Naive thymus-derived CD8-positive, alpha-beta T cell (primary cell): Measurements from ENCODE around the gene KIF3B. TPM values are rescaled to one million over a fixed set of nuclear protein-coding genes. Genes with fewer than 3 reads are reported as not detected.
"Not testable (repeated sequence)": the region's sequence is repeated elsewhere in the genome, so short reads cannot be mapped to it uniquely, and the experiment has no call there.

ENCODE experiments used
- ATAC-seq, 2 donors: fragments of 150-1000 bp; cut with Tn5 transposase in 1 of 2; sonication (Bioruptor Pico), chemical (Tn5 transposase) in 1 of 2; 1 replicate in 1 of 2; 2 replicates in 1 of 2; pipeline ENCODE4 v1.10.0; 2021; ENCODE audit warnings: mild to moderate bottlenecking in 2 of 2, moderate library complexity in 2 of 2
- POLR2A ChIA-PET: fragments of 350-600 bp; sonication (Branson Sonifier 250); formaldehyde crosslinking; loops from one replicate; lab custom pipeline; 2021; ENCODE audit warnings: antibody characterized with exemption; lab: Charles Lee
- DNase-seq, 10 donors: peaks; one replicate each; pipeline versions ENCODE4 v3.0.0 to v3.0.0-alpha.2; 2020 to 2022
- H3K27ac Mint-ChIP-seq, 10 donors: one replicate each; pipeline ENCODE4 v1.8.0; 2020 to 2022; ENCODE audit warnings: mild to moderate bottlenecking in 10 of 10, mixed read lengths in 10 of 10, moderate library complexity in 4 of 10, inconsistent platforms in 1 of 10
- H3K27me3 Mint-ChIP-seq, 5 donors: one replicate each; pipeline ENCODE4 v1.8.0; 2021 to 2022; ENCODE audit warnings: mixed read lengths in 5 of 5
- H3K36me3 Mint-ChIP-seq, 3 donors: one replicate each; pipeline ENCODE4 v1.8.0; 2020 to 2022; ENCODE audit warnings: mixed read lengths in 3 of 3, mild to moderate bottlenecking in 2 of 3, inconsistent platforms in 1 of 3
- H3K4me1 Mint-ChIP-seq, 4 donors: one replicate each; pipeline ENCODE4 v1.8.0; 2021 to 2022; ENCODE audit warnings: mixed read lengths in 4 of 4
- H3K4me3 Mint-ChIP-seq, 10 donors: one replicate each; pipeline ENCODE4 v1.8.0; 2020 to 2022; ENCODE audit warnings: mild to moderate bottlenecking in 10 of 10, mixed read lengths in 10 of 10, moderate library complexity in 6 of 10, inconsistent platforms in 1 of 10
- H3K9me3 Mint-ChIP-seq, 9 donors: one replicate each; pipeline ENCODE4 v1.8.0; 2020 to 2022; ENCODE audit warnings: mixed read lengths in 9 of 9, mild to moderate bottlenecking in 3 of 9, inconsistent platforms in 1 of 9, moderate library complexity in 1 of 9
- polyA plus RNA-seq, 3 donors: library from polyadenylated mRNA; unstranded; fragments of 300-500 nt; fragmentation: Illumina TruSeq; gene quantifications; one replicate each; pipeline ENCODE4 v1.2.3, GENCODE V29; 2021
- total RNA-seq, 8 experiments: library from RNA in 2 of 8; stranded (reverse) in 2 of 8; gene quantifications; one replicate each; pipeline ENCODE4 v1.2.3 and lab custom pipeline; 2021 to 2026

The KIF3B gene
- total and polyA plus RNA-seq, 5 experiments from 2014 or later: 2.2 to 11.4 (median 3.2) TPM

DNA sequence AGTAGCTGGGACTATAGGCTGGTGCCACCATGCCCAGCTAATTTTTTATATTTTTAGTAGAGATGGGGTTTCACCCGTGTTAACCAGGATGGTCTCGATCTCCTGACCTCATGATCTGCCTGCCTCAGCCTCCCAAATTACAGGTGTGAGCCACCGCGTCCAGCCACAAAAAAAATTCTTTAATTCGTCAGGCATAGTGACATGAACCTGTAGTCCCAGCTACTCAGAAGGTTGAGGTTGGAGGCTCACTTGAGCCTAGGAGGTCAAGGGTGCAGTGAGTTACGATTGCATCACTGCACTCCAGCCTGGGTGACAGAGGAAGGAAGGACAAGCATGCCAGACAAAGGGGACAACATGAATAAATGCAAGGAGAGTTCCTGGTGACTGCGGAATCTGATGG lies 61.2 kb downstream of the KIF3B start:
- POLR2A ChIA-PET: no interaction called here
- Mint-ChIP-seq H3K36me3 (peaks cover 0 to 13% (median 0%) of the 10 kb centered on the region in 3 donors), H3K27ac (peak overlapping the region in 2 of 10 donors; percentile 13 to 41), H3K27me3 (no peaks in the 10 kb centered on the region), H3K4me1 (peaks cover 3 to 17% (median 7%) of the 10 kb centered on the region in 4 donors), H3K9me3 (no peaks in the 10 kb centered on the region), H3K4me3 (no peak overlapping the region)
- DNase-seq (no peak), ATAC-seq (no peak)

GRCh38 chr20:32339116-32339515 lies 61.7 kb downstream of the KIF3B start:
- Mint-ChIP-seq H3K27me3 (no peaks in the 10 kb centered on the region), H3K27ac (peak overlapping the region in 1 of 10 donors; percentile 14), H3K9me3 (no peaks in the 10 kb centered on the region), H3K4me1 (peaks cover 3 to 12% (median 6%) of the 10 kb centered on the region in 4 donors), H3K4me3 (no peak overlapping the region), H3K36me3 (peaks cover 0 to 10% (median 0%) of the 10 kb centered on the region in 3 donors)
- no peak for DNase-seq
- ATAC-seq: no peak
- POLR2A ChIA-PET: no interaction called here

- H3K36me3 Mint-ChIP-seq, H3K27me3 Mint-ChIP-seq, DNase-seq, ATAC-seq, H3K4me3 Mint-ChIP-seq, POLR2A ChIA-PET, H3K9me3 Mint-ChIP-seq, H3K4me1 Mint-ChIP-seq: not testable (repeated sequence)
- peak overlapping the region in 1 of 10 donors; percentile 43 for H3K27ac Mint-ChIP-seq
Observed at GRCh38 chr20:32341053-32341452, 63.6 kb downstream of the KIF3B start.

DNA sequence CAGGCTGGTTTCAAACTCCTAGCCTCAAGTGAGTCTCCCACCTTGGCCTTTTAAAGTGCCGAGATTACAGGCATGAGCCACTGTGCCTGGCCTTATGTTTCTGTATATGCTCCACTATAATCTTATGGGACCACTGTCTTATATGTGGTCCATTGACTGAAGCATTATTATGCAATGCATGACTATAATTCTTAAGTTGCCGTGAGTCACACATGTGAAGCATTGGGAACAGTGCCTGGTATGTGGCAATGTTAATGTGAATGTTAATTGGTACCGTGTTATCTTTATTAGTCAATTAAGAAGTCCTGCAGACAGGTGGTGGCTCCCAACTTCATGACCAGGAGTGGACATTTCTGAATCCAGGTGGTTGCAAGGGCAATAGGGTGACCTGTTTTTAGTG lies 66.0 kb downstream of the KIF3B start:
- no peak overlapping the region for H3K4me3 Mint-ChIP-seq
- no peaks in the 10 kb centered on the region for H3K27me3 Mint-ChIP-seq
- ATAC-seq (no peak), DNase-seq (no peak)
- H3K36me3 Mint-ChIP-seq: no peaks in the 10 kb centered on the region
- POLR2A ChIA-PET: interaction anchor here (0.6 to 0.7 kb wide), 2 partner anchors 102 to 1754 kb away, joined by 4 to 9 read pairs; no protein-coding TSS in a partner anchor
- H3K9me3 Mint-ChIP-seq: no peaks in the 10 kb centered on the region
- no peaks in the 10 kb centered on the region for H3K4me1 Mint-ChIP-seq
- no peak overlapping the region for H3K27ac Mint-ChIP-seq

DNA sequence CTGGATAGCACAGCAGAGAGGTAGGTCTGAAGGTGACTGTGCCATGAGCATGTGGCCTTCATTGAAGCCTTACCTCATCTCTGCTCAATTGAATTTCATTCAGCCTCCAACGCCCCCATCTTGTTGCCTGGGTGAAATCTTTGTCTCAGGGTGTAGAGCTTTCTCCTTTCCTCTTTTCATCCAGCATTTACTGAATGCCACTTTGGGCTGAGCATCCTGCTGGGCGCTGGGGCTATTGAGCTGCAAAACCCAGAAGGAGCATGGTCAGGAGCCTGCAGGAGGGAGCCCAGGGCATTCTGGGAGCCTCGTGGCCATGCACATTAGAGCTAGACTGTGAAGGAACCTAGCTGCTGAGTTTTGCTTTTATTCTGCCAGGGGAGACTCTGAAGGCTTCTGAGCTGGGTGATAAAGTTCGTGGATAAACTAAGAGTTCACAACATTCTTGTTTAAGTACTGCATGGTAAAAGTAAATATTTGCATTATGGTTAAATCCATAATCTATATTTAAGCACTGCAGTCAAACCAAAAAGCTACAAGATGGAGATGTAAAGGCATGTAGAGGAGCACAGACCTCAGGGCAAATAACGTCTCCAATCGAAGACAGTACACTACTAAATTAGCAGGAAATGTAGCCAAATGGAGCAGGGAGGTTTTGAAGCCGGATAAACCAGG lies 67.5 kb downstream of the KIF3B start:
- Mint-ChIP-seq H3K27ac (peak overlapping the region in 1 of 10 donors; percentile 0), H3K4me1 (peaks cover 0 to 2% (median 1%) of the 10 kb centered on the region in 4 donors), H3K9me3 (no peaks in the 10 kb centered on the region), H3K36me3 (peaks cover 0 to 2% (median 0%) of the 10 kb centered on the region in 3 donors), H3K4me3 (no peak overlapping the region), H3K27me3 (no peaks in the 10 kb centered on the region)
- POLR2A ChIA-PET: no interaction called here
- ATAC-seq (no peak), DNase-seq (no peak)

DNA sequence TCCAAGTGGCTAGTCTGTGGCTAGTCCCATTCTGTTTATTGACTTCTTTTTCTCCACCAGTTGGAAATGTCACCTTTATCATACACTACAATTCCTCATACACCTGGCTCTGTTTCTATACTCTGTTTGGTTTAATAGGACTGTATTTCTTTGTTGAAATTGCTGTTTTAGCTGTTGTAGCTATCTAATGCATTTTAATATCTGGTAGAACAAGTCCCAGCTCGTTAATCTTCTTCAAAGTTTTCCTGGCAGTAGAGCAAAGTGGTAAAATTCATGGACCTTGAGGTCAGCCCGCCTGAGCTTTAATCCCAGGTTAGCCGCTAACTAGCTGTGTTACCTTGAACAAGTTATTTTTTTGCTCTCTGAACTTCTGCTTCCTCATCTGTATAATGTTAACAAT lies 70.8 kb downstream of the KIF3B start:
- Mint-ChIP-seq H3K36me3 (peaks cover 0 to 2% (median 0%) of the 10 kb centered on the region in 3 donors), H3K4me3 (no peak overlapping the region), H3K27ac (no peak overlapping the region), H3K4me1 (peaks cover 0 to 4% (median 3%) of the 10 kb centered on the region in 4 donors), H3K27me3 (no peaks in the 10 kb centered on the region), H3K9me3 (no peaks in the 10 kb centered on the region)
- ATAC-seq (no peak), DNase-seq (no peak)
- POLR2A ChIA-PET: no interaction called here

- Mint-ChIP-seq H3K27me3 (no peaks in the 10 kb centered on the region), H3K9me3 (no peaks in the 10 kb centered on the region)
Observed at GRCh38 chr20:32350421-32350820, 73.0 kb downstream of the KIF3B start.

DNA sequence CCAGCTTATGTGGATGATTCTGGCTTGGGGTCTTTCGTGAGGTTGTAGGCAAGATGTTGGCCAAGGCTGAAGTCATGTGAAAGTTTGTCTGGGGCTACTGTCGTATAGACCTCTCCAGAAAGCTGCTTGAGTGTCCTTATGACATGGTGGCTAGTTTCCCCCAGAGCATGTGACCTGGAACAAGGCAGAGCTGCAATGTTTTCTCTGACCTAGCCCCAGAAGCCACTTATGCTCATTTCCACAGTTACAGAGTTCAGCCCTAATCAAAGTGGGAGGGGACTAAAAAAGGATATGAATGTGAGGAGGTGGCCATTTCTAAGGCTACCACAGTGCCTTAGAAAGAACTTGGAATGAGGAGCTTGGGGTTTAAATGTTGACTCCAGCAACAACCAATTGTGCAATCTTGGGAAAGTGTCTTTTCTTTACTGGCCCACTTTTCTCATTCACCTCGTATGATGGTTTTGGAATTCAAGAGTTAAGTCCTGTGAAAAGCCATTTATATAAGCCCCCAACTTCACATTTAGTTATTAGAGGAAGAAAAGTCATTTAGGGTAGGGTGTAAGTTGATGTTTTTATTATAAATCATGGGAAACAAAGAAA lies 74.8 kb downstream of the KIF3B start:
- Mint-ChIP-seq H3K27ac (no peak overlapping the region), H3K4me1 (peaks cover 2 to 13% (median 5%) of the 10 kb centered on the region in 4 donors), H3K9me3 (no peaks in the 10 kb centered on the region), H3K27me3 (no peaks in the 10 kb centered on the region), H3K4me3 (no peak overlapping the region), H3K36me3 (peaks cover 0 to 2% (median 0%) of the 10 kb centered on the region in 3 donors)
- ATAC-seq (no peak), DNase-seq (no peak)
- POLR2A ChIA-PET: no interaction called here

More at GRCh38 chr20:32350421-32350820, 73.0 kb downstream of the KIF3B start:
- H3K36me3 Mint-ChIP-seq: peaks cover 0 to 2% (median 0%) of the 10 kb centered on the region in 3 donors
- ATAC-seq: no peak
- H3K4me3 Mint-ChIP-seq: no peak overlapping the region
- DNase-seq: no peak
- POLR2A ChIA-PET: no interaction called here
- peak overlapping the region in 1 of 10 donors; percentile 51 for H3K27ac Mint-ChIP-seq
- peaks cover 0 to 8% (median 3%) of the 10 kb centered on the region in 4 donors for H3K4me1 Mint-ChIP-seq

DNA sequence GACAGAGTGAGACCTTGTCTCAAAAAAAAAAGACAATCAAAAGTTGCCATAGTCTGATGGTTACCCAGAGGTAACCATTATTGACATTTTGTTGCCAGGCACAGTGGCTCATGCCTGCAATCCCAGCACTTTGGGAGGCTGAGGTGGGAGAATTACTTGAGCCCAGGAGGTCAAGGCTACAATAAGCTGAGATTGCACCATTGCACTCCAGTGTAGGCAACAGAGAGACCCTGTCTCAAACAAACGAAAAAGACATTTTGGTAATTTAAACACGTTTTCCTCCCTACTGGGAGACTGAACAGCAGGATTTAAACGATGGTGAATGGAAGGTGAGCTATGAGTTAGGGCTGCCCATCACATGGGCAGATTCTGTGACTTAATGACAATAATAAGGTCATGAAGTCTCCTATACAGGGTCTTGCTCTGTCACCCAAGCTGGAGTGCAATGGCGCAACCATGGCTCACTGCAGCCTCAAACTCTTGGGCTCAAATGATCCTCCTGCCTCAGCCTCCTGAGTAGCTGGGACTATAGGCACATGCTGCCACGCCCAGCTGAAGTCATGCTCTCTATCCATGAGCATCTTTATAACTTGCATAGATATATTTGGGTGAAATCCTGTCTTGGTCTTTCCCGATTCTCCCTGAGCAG lies 76.5 kb downstream of the KIF3B start:
- Mint-ChIP-seq H3K27ac (peak overlapping the region in 1 of 10 donors; percentile 49), H3K27me3 (no peaks in the 10 kb centered on the region), H3K4me1 (peaks cover 2 to 19% (median 11%) of the 10 kb centered on the region in 4 donors), H3K36me3 (peaks cover 0 to 2% (median 0%) of the 10 kb centered on the region in 3 donors), H3K4me3 (no peak overlapping the region), H3K9me3 (no peaks in the 10 kb centered on the region)
- ATAC-seq (no peak), DNase-seq (no peak)
- POLR2A ChIA-PET: interaction anchor here (0.6 kb wide), 1 partner anchor 379 kb away, joined by 4 read pairs; no protein-coding TSS in a partner anchor

- Mint-ChIP-seq H3K36me3 (no peaks in the 10 kb centered on the region), H3K4me3 (peak overlapping the region in 1 of 10 donors; percentile 11), H3K27ac (peak overlapping the region in 1 of 10 donors; percentile 49), H3K4me1 (peaks cover 5 to 24% (median 16%) of the 10 kb centered on the region in 4 donors), H3K9me3 (no peaks in the 10 kb centered on the region), H3K27me3 (no peaks in the 10 kb centered on the region)
- ATAC-seq (no peak), DNase-seq (no peak)
- POLR2A ChIA-PET: no interaction called here
Observed at GRCh38 chr20:32354592-32355416, 77.4 kb downstream of the KIF3B start.

GRCh38 chr20:32355417-32355841 lies 78.0 kb downstream of the KIF3B start:
- DNase-seq: no peak
- no peaks in the 10 kb centered on the region for H3K9me3 Mint-ChIP-seq
- H3K27me3 Mint-ChIP-seq: no peaks in the 10 kb centered on the region
- POLR2A ChIA-PET: no interaction called here
- no peak for ATAC-seq
- H3K27ac Mint-ChIP-seq: peak overlapping the region in 1 of 10 donors; percentile 25
- H3K4me3 Mint-ChIP-seq: no peak overlapping the region
- H3K4me1 Mint-ChIP-seq: peaks cover 10 to 30% (median 23%) of the 10 kb centered on the region in 4 donors
- H3K36me3 Mint-ChIP-seq: no peaks in the 10 kb centered on the region

DNA sequence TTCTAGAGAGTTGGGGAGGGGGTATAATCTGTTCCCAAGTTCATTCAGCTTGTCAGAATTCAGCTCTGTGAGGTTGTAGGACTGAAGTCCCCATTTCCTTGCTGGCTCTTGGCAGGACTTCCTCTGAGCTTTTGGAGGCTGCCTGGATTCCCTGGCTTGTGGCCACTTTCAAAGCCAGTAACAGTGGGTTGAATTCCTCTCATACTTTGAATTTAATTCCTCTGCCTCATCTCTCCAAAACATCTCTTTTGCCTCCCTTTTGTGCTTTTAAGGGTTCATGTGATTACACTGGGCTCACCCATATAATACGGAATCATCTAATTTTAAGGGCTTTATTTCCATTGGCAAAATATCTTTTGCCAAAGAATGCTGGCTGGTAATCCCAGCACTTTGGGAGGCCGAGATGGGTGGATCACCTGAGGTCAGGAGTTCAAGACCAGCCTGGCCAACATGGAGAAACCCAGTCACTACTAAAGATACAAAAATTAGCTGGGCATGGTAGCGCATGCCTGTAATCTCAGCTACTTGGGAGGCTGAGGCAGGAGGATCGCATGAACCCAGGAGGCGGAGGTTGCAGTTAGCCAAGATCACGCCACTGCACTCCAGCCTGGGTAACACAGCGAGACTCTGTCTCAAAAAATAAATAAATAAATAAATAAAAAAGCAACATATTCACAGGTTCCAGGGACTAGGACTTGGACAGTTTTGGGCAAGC lies 78.6 kb downstream of the KIF3B start:
- POLR2A ChIA-PET: not testable (repeated sequence)

More for the DNA sequence above, 78.6 kb downstream of the KIF3B start:
- peak overlapping the region in 2 of 10 donors; percentile 47 to 50 for H3K4me3 Mint-ChIP-seq
- DNase-seq, H3K36me3 Mint-ChIP-seq, ATAC-seq, H3K9me3 Mint-ChIP-seq, H3K27me3 Mint-ChIP-seq: not testable (repeated sequence)
- peak overlapping the region in 3 of 10 donors; percentile 25 to 94 (median 31) for H3K27ac Mint-ChIP-seq
- peaks cover 11 to 36% (median 28%) of the 10 kb centered on the region in 4 donors for H3K4me1 Mint-ChIP-seq
